ENCODE data around the gene MEIS1. TPM values are rescaled to one million over a fixed set of nuclear protein-coding genes. Genes with fewer than 3 reads are reported as not detected.

MEIS1 gene
- total RNA-seq, 1 experiment from 2014 or later: 4.1 TPM

DNA sequence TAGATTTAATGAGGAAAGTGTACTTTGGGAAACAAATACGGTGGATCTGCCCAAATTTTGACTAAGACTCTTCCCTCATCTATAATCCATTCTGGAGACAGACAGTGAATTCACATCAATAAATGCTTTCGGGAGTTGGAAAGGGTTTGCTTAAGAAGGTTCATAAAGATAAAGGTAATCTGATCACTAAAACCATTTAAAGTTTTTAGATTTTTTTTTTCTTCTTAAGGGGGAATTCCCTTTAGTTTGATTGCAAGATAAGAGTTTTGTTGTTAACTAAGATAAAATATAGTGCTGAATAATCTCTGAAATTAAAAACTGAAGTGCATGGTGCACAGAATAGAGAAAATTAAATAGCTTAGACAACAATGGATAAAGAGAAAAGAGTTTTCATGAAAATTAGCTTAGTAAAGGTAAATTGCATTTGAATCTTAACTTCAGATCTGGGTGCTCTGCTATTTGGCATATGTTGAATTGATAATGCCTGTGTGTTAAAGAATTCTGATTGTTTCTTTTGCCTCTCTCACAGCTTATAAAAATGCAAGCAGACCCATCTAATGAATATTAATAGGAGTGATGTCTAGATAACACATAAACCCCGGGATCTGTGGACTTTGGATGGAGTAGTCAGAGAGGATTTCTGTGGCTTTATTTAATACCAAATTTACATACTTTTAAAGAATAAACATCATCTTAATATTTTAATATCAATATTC, 100.8 kb downstream of the MEIS1 start:
- no TSS peak for BruUV-seq (replicated peaks)
- TF ChIP-seq CTCF (conservative IDR thresholded peaks at IDR 0.05; ENCODE audit: low read depth, low read length) (no peak), EZH2phosphoT487 (IDR thresholded peaks at IDR 0.05; ENCODE audit: borderline replicate concordance, low read length) (no peak), EZH2 (IDR thresholded peaks at IDR 0.05; ENCODE audit: low read length, unreplicated experiment) (no peak)
- Histone ChIP-seq H3K4me1 (ENCODE audit: insufficient read depth, low read length) (no peaks in the 10 kb centered on the region), H2AFZ (ENCODE audit: low read length) (no peak overlapping the region), H3K79me2 (ENCODE audit: low read length) (no peaks in the 10 kb centered on the region), H4K20me1 (ENCODE audit: low read length) (no peaks in the 10 kb centered on the region), H3K4me2 (ENCODE audit: low read length) (no peak overlapping the region), H3K36me3 (ENCODE audit: low read depth, low read length) (no peaks in the 10 kb centered on the region), H3K9me2 (replicated peaks; ENCODE audit: low read length) (no peaks in the 10 kb centered on the region), H3F3A (ENCODE audit: low read length, unreplicated experiment) (no peaks in the 10 kb centered on the region), H3K9ac (ENCODE audit: low read length) (no peak overlapping the region), H3K27me3 (ENCODE audit: low read length) (no peaks in the 10 kb centered on the region), H3K9me3 (ENCODE audit: low read length) (no peaks in the 10 kb centered on the region), H3K27ac (ENCODE audit: low read length) (no peak overlapping the region), H3K4me3 (ENCODE audit: low read length) (no peak overlapping the region)
- CTCF ChIA-PET: no interaction called here
- ATAC-seq (no peak), DNase-seq (no peak)
- POLR2A ChIA-PET (ENCODE audit: unreplicated experiment): no interaction called here
- intact Hi-C loops (cut with micrococcal nuclease): no loop called here

- ATAC-seq (no peak), DNase-seq (no peak)
- Histone ChIP-seq H3K36me3 (ENCODE audit: low read depth, low read length) (no peaks in the 10 kb centered on the region), H3K9ac (ENCODE audit: low read length) (no peak overlapping the region), H2AFZ (ENCODE audit: low read length) (no peak overlapping the region), H3K4me3 (ENCODE audit: low read length) (no peak overlapping the region), H3K27me3 (ENCODE audit: low read length) (no peaks in the 10 kb centered on the region), H3K4me2 (ENCODE audit: low read length) (no peak overlapping the region), H4K20me1 (ENCODE audit: low read length) (no peaks in the 10 kb centered on the region), H3K27ac (ENCODE audit: low read length) (no peak overlapping the region), H3K9me2 (replicated peaks; ENCODE audit: low read length) (no peaks in the 10 kb centered on the region), H3K79me2 (ENCODE audit: low read length) (no peaks in the 10 kb centered on the region), H3K9me3 (ENCODE audit: low read length) (no peaks in the 10 kb centered on the region), H3K4me1 (ENCODE audit: insufficient read depth, low read length) (no peaks in the 10 kb centered on the region), H3F3A (ENCODE audit: low read length, unreplicated experiment) (no peaks in the 10 kb centered on the region)
- ChIA-PET POLR2A (ENCODE audit: unreplicated experiment) (no interaction called here), CTCF (no interaction called here)
- no peak for TF ChIP-seq EZH2phosphoT487 (IDR thresholded peaks at IDR 0.05; ENCODE audit: borderline replicate concordance, low read length)
- BruUV-seq (replicated peaks): no TSS peak
- intact Hi-C loops (cut with micrococcal nuclease): no loop called here
These were observed 101.4 kb downstream of the MEIS1 start for GRCh38 chr2:66536290-66536673.

GRCh38 chr2:66536997-66537396, 102.1 kb downstream of the MEIS1 start:
- no peak for ATAC-seq
- CTCF ChIA-PET: no interaction called here
- DNase-seq: no peak
- Histone ChIP-seq H2AFZ (ENCODE audit: low read length) (no peak overlapping the region), H3K4me2 (ENCODE audit: low read length) (no peak overlapping the region), H3K27ac (ENCODE audit: low read length) (no peak overlapping the region), H3F3A (ENCODE audit: low read length, unreplicated experiment) (no peaks in the 10 kb centered on the region), H3K9me3 (ENCODE audit: low read length) (no peaks in the 10 kb centered on the region), H3K79me2 (ENCODE audit: low read length) (no peaks in the 10 kb centered on the region), H3K9ac (ENCODE audit: low read length) (no peak overlapping the region), H3K27me3 (ENCODE audit: low read length) (no peaks in the 10 kb centered on the region), H4K20me1 (ENCODE audit: low read length) (no peaks in the 10 kb centered on the region), H3K36me3 (ENCODE audit: low read depth, low read length) (no peaks in the 10 kb centered on the region), H3K4me3 (ENCODE audit: low read length) (no peak overlapping the region), H3K9me2 (replicated peaks; ENCODE audit: low read length) (no peaks in the 10 kb centered on the region), H3K4me1 (ENCODE audit: insufficient read depth, low read length) (no peaks in the 10 kb centered on the region)
- intact Hi-C loops (cut with micrococcal nuclease): no loop called here
- TF ChIP-seq EZH2phosphoT487 (IDR thresholded peaks at IDR 0.05; ENCODE audit: borderline replicate concordance, low read length) (no peak), CTCF (conservative IDR thresholded peaks at IDR 0.05; ENCODE audit: low read depth, low read length) (no peak), EZH2 (IDR thresholded peaks at IDR 0.05; ENCODE audit: low read length, unreplicated experiment) (no peak)
- no TSS peak for BruUV-seq (replicated peaks)
- POLR2A ChIA-PET (ENCODE audit: unreplicated experiment): no interaction called here
